GM12878 (cell line): ENCODE measurements around the gene AJM1. TPM values are rescaled to one million over a fixed set of nuclear protein-coding genes. Genes with fewer than 3 reads are reported as not detected.

Experiments used
- ATAC-seq: fragments of 200-7000 bp; cut with Tn5 transposase; 3 replicates; pipeline ENCODE4 v1.9.1; 2020; ENCODE audit warnings: mild to moderate bottlenecking, moderate library complexity
- BruUV-seq: library from RNA; stranded (reverse); fragments of 400-500 nt; replicated peaks from 2 replicates; lab custom pipeline; 2021; lab: Mats Ljungman, UMichigan
- CTCF ChIA-PET: fragments of 300-600 bp; sonication (Branson Sonifier 250); formaldehyde crosslinking; extraction: SDS; loops from one replicate; lab custom pipeline; 2021; ENCODE audit warnings: inconsistent platforms; lab: Yijun Ruan, JAX
- POLR2A ChIA-PET: fragments of 350-600 bp; formaldehyde crosslinking; extraction: SDS; loops from one replicate; lab custom pipeline; 2021; ENCODE audit warnings: inconsistent platforms; lab: Charles Lee
- RAD21 ChIA-PET: fragments of 300-600 bp; sonication (Branson Sonifier 250); formaldehyde crosslinking; loops from one replicate; lab custom pipeline; 2023; ENCODE audit warnings: antibody characterized with exemption; ENCODE audit not compliant: unreplicated experiment; lab: Charles Lee
- SMC1A ChIA-PET: fragments of 300-600 bp; sonication (Branson Sonifier 250); formaldehyde crosslinking; loops from one replicate; lab custom pipeline; 2023; ENCODE audit not compliant: unreplicated experiment, uncharacterized antibody; lab: Charles Lee
- DNase-seq: peaks from one replicate; pipeline ENCODE4 v3.0.0-alpha.2; 2011; ENCODE audit warnings: low read depth, low spot score
- FAIRE-seq: peaks from 3 replicates; lab custom pipeline; 2011; peaks lifted over from hg19 to GRCh38; lab: Jason Lieb, UNC
- H2AFZ ChIP-seq: 2 replicates; pipeline ENCODE4 v1.6.0; 2011; ENCODE audit warnings: low read depth, low read length, control low read depth; ENCODE audit not compliant: control insufficient read depth
- H3K27ac ChIP-seq: 2 replicates; pipeline ENCODE4 v1.5.1; 2011; ENCODE audit warnings: control low read depth; ENCODE audit not compliant: control insufficient read depth, insufficient read depth
- H3K27me3 ChIP-seq, 2 experiments: replicated peaks in 1 of 2; 2 replicates each; pipeline versions ENCODE4 v1.6.0 to v1.6.1; 2011; ENCODE audit warnings: low read length in 1 of 2; ENCODE audit not compliant: control insufficient read depth in 2 of 2, insufficient read depth in 2 of 2
- H3K36me3 ChIP-seq, 2 experiments: 2 replicates each; pipeline ENCODE4 v1.5.1; 2011; ENCODE audit warnings: low read length in 1 of 2; ENCODE audit not compliant: control insufficient read depth in 2 of 2, insufficient read depth in 2 of 2
- H3K4me1 ChIP-seq: 2 replicates; pipeline ENCODE4 v1.6.1; 2011; ENCODE audit warnings: mild to moderate bottlenecking, low read length, moderate library complexity, mixed read lengths; ENCODE audit not compliant: control insufficient read depth, insufficient read depth
- H3K4me2 ChIP-seq: 2 replicates; pipeline ENCODE4 v1.6.0; 2011; ENCODE audit warnings: control low read depth; ENCODE audit not compliant: control insufficient read depth, insufficient read depth
- H3K4me3 ChIP-seq: fragments of 200-600 bp; sonication (generic); 2 replicates; pipeline ENCODE4 v1.5.1; 2016
- H3K79me2 ChIP-seq: 2 replicates; pipeline ENCODE4 v1.6.0; 2011; ENCODE audit warnings: low read length; ENCODE audit not compliant: control insufficient read depth, insufficient read depth
- H3K9ac ChIP-seq: 2 replicates; pipeline ENCODE4 v1.8.0; 2011; ENCODE audit warnings: low read length, control low read depth, mixed read lengths; ENCODE audit not compliant: control insufficient read depth, insufficient read depth
- H3K9me3 ChIP-seq: replicated peaks from 3 replicates; pipeline ENCODE4 v1.5.1; 2011; ENCODE audit warnings: mild to moderate bottlenecking, low read length; ENCODE audit not compliant: control insufficient read depth, insufficient read depth
- H4K20me1 ChIP-seq: 2 replicates; pipeline ENCODE4 v1.6.0; 2011; ENCODE audit not compliant: control insufficient read depth, insufficient read depth
- E2F8 ChIP-seq: fragments of 450-650 bp; IDR thresholded peaks from 2 replicates; pipeline ENCODE4 v1.6.1; 2018; ENCODE audit warnings: mild to moderate bottlenecking, low read depth, moderate library complexity; ENCODE audit not compliant: partially characterized antibody
- PAX5 ChIP-seq: IDR thresholded peaks from 2 replicates; pipeline ENCODE4 v1.6.1; 2011; ENCODE audit warnings: low read depth, low read length, borderline replicate concordance
- WGBS: methylation state at CpG from one replicate; pipeline ENCODE4 v1.1.6; 2016; ENCODE audit warnings: low lambda C conversion rate; ENCODE audit not compliant: insufficient replicate concordance, insufficient coverage; ENCODE audit errors: missing lambda C conversion rate; 5-methylcytosine and 5-hydroxymethylcytosine counted together
- in situ Hi-C: fragments of 300-500 bp; cut with MboI; formaldehyde crosslinking; loops from 9 replicates; pipeline ENCODE4 v1.14.3; 2018; ENCODE audit warnings: mixed read lengths
- intact Hi-C: fragments of 100-400 bp; cut with micrococcal nuclease; formaldehyde crosslinking; loops from one replicate; pipeline ENCODE4 v1.14.2; 2022; ENCODE audit not compliant: unreplicated experiment
- polyA plus RNA-seq, 11 experiments: library from polyadenylated mRNA; depleted of rRNA in 4 of 11; unstranded in 6 of 11; stranded (reverse) in 5 of 11; fragments of >200 nt; fragmentation: Nextera tagmentation in 4 of 11; fragmentation: Illumina TruSeq in 1 of 11; extraction: Ambion mirVana in 4 of 11; extraction: Trizol in 1 of 11; gene quantifications; 1 replicate in 1 of 11; 2 replicates in 10 of 11; pipeline versions ENCODE4 v1.2.1 to v1.2.3, GENCODE V29; 2011 to 2016; ENCODE audit warnings: inconsistent platforms in 2 of 11, missing spikeins in 2 of 11, low read depth in 1 of 11
- total RNA-seq, 4 experiments: library from RNA; depleted of rRNA in 3 of 4; stranded (reverse); fragments of >200 nt in 3 of 4; fragmentation: Illumina TruSeq in 1 of 4; extraction: Trizol in 1 of 4; gene quantifications; 2 replicates each; pipeline versions ENCODE4 v1.2.1 to v1.2.3, GENCODE V29; 2013 to 2021
- TF ChIP-seq, protein P1 (sequence below): IDR thresholded peaks from 2 replicates; pipeline ENCODE4 v1.6.1; 2012; ENCODE audit warnings: low read length, inconsistent platforms

The AJM1 gene
- total and polyA plus RNA-seq, 10 of the 15 experiments (the other 5 are each of a cell fraction or from before 2014, with no cell fraction given) = 0.06 to 2.5 (median 1.0) TPM; not detected in 2

- RAD21 ChIA-PET = no interaction called here
- CTCF ChIA-PET = interaction anchor here (1.1 to 1.8 kb wide), 3 partner anchors 10 to 22 kb away, joined by 3 to 7 read pairs (median 3); partner anchors contain the start of gene AJM1
- DNase-seq = no peak
- Histone ChIP-seq H3K36me3 (peaks cover 3 to 7% of the 10 kb centered on the region in 2 experiments; a peak in 3 of 4 replicates), H3K9me3 (no peaks in the 10 kb centered on the region), H2AFZ (no peak overlapping the region), H3K79me2 (no peaks in the 10 kb centered on the region), H3K9ac (no peak overlapping the region), H4K20me1 (no peaks in the 10 kb centered on the region), H3K4me2 (no peak overlapping the region), H3K27ac (no peak overlapping the region), H3K4me1 (no peaks in the 10 kb centered on the region), H3K4me3 (no peak overlapping the region), H3K27me3 (no peaks in the 10 kb centered on the region)
- TF ChIP-seq, protein P1, sequence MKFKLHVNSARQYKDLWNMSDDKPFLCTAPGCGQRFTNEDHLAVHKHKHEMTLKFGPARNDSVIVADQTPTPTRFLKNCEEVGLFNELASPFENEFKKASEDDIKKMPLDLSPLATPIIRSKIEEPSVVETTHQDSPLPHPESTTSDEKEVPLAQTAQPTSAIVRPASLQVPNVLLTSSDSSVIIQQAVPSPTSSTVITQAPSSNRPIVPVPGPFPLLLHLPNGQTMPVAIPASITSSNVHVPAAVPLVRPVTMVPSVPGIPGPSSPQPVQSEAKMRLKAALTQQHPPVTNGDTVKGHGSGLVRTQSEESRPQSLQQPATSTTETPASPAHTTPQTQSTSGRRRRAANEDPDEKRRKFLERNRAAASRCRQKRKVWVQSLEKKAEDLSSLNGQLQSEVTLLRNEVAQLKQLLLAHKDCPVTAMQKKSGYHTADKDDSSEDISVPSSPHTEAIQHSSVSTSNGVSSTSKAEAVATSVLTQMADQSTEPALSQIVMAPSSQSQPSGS = no peak
- TF ChIP-seq E2F8 (no peak), PAX5 (no peak)
- SMC1A ChIA-PET = no interaction called here
- 93% methylated on average over 45 of the region's 83 CpGs for WGBS
- intact Hi-C loops = no loop called here
- in situ Hi-C loops = no loop called here
- no peak for FAIRE-seq
- no peak for ATAC-seq
- POLR2A ChIA-PET = no interaction called here
- BruUV-seq = no TSS peak
Measured at GRCh38 chr9:136820971-136821825, 21.1 kb upstream of the AJM1 start.
